ENCODE measurements around the gene ABCA4.
"Not testable (repeated sequence)": the region's sequence is repeated elsewhere in the genome, so short reads cannot be mapped to it uniquely, and the experiment has no call there.

The ABCA4 gene

DNA sequence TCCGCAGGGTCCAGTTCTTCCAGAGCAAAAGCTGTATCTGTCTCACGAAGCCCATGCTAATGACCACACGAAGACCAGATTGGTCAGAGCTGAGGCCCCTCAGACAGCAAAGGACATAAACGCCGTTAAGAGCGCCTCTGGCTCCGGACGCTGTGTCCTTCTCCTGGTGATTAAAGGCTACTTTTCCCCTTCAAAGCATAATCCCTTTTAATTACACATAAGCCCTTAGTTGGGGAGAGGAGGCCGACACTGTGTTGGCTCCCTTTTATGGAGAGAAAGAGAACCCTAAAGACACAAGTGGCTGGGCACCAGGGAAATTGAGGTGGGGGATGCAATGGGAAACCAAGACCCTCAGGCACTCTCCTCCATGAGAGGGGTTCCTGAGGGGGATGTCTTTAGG, at the start of gene ABCA4:
Gene ABCA4, minus strand, starts transcription at position 158 of the 400 bp plus-strand sequence. Its CDS starts 103 bp downstream, at position 55.
- Histone ChIP-seq H3K4me1 (ENCODE audit: control insufficient read depth in 1 of 2, insufficient read depth in 1 of 2, low read depth in 1 of 2, low read length in 1 of 2) (no peaks in the 10 kb centered on the region), H3K36me3 (no peaks in the 10 kb centered on the region), H3K4me3 (ENCODE audit: low read depth in 1 of 2, low read length in 1 of 2) (no peak within 1 kb of the TSS), H3K27me3 (peaks cover 71% of the 10 kb centered on the region), H3K27ac (no peak within 1 kb of the TSS), H3K9me3 (no peaks in the 10 kb centered on the region)
- TF ChIP-seq, protein P1, sequence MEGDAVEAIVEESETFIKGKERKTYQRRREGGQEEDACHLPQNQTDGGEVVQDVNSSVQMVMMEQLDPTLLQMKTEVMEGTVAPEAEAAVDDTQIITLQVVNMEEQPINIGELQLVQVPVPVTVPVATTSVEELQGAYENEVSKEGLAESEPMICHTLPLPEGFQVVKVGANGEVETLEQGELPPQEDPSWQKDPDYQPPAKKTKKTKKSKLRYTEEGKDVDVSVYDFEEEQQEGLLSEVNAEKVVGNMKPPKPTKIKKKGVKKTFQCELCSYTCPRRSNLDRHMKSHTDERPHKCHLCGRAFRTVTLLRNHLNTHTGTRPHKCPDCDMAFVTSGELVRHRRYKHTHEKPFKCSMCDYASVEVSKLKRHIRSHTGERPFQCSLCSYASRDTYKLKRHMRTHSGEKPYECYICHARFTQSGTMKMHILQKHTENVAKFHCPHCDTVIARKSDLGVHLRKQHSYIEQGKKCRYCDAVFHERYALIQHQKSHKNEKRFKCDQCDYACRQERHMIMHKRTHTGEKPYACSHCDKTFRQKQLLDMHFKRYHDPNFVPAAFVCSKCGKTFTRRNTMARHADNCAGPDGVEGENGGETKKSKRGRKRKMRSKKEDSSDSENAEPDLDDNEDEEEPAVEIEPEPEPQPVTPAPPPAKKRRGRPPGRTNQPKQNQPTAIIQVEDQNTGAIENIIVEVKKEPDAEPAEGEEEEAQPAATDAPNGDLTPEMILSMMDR (IDR thresholded peaks at IDR 0.05) = no peak

DNA sequence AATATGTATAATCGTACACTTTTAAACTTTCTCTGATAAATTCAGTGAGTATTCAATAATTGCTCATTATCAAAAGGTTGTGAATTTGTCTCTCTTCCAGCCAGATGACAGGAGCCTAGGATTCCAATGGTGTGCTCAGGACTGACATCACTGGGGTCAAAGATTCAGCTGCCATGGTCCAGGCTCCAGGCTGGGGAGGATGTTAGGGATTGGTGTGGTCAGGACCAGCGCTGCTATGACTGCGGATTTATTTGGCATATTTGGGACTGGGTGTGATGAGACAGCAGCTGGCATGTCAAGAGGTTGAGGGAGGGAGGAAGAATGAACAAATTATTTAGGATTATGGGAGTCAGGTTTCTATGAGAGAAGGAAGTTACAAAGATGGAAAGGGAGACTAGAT, 48.2 kb upstream of the ABCA4 start:
- Histone ChIP-seq H3K36me3 (no peaks in the 10 kb centered on the region), H3K4me3 (ENCODE audit: low read depth in 1 of 2, low read length in 1 of 2) (no peak overlapping the region), H3K27me3 (peaks cover 22% of the 10 kb centered on the region), H3K27ac (no peak overlapping the region), H3K9me3 (no peaks in the 10 kb centered on the region), H3K4me1 (ENCODE audit: control insufficient read depth in 1 of 2, insufficient read depth in 1 of 2, low read depth in 1 of 2, low read length in 1 of 2) (no peaks in the 10 kb centered on the region)
- TF ChIP-seq, protein P1 (IDR thresholded peaks at IDR 0.05) = no peak

DNA sequence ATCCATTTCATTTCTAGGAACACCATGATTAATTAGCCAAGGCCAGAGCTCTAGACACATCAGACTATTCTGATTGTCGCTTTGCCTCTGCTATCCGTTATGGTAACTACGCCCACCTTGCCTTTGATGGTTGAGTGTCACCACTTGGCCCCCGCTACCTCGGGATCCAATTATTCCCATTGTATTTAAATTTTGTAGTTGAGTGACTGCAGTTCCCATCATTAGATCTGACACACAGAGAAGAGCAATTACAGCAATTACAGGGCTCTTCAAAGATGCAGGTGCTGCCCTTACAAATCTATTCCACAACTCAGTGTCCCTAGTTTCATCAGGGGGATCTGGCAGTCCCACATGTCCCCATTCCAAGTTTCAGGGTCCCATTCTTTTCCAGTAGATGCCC, 44.9 kb upstream of the ABCA4 start:
- TF ChIP-seq, protein P1 (IDR thresholded peaks at IDR 0.05) = no peak
- Histone ChIP-seq H3K27ac (no peak overlapping the region), H3K27me3 (peaks cover 14% of the 10 kb centered on the region), H3K9me3 (no peaks in the 10 kb centered on the region), H3K4me3 (ENCODE audit: low read depth in 1 of 2, low read length in 1 of 2) (no peak overlapping the region), H3K4me1 (ENCODE audit: control insufficient read depth in 1 of 2, insufficient read depth in 1 of 2, low read depth in 1 of 2, low read length in 1 of 2) (no peaks in the 10 kb centered on the region), H3K36me3 (no peaks in the 10 kb centered on the region)

DNA sequence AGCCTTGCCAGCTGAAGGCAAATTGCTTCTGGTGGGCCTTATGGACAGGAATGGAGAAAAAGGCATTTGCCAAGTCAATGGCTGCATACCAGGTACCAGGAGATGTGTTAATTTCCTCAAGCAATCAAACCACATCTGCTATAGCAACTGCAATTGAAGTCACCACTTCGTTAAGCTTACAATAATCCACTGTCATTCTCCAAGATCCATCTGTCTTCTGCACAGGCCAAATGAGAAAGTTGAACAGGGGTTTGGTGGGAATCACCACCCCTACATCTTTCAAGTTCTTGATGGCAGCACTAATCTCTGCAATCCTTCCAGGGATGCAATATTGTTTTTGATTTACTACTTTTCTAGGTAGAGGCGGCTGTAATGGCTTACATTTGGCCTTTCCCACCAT, 43.9 kb upstream of the ABCA4 start:
- H3K27me3 ChIP-seq = peaks cover 13% of the 10 kb centered on the region
- H3K4me1 ChIP-seq (ENCODE audit: control insufficient read depth in 1 of 2, insufficient read depth in 1 of 2, low read depth in 1 of 2, low read length in 1 of 2); H3K36me3 ChIP-seq; H3K4me3 ChIP-seq (ENCODE audit: low read depth in 1 of 2, low read length in 1 of 2); H3K9me3 ChIP-seq; H3K27ac ChIP-seq: not testable (repeated sequence)

DNA sequence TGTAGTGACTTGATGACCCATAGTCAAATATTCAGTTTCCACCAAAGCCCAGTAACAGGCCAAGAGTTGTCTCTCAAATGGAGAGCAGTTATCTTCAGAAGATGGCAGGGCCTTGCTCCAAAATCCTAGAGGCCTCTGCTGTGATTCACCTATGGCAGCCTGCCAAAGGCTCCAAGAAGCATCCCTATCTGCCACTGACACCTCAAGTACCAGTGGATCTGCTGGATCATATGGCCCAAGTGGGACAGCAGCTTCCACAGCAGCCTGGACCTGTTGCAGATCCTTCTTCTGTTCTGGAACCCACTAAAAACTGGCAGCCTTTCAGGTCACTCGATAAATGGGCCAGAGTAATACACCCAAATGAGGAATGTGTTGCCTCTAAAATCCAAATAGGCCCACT, 43.2 kb upstream of the ABCA4 start:
- not testable (repeated sequence) for H3K9me3 ChIP-seq; H3K36me3 ChIP-seq; H3K4me3 ChIP-seq (ENCODE audit: low read depth in 1 of 2, low read length in 1 of 2); H3K4me1 ChIP-seq (ENCODE audit: control insufficient read depth in 1 of 2, insufficient read depth in 1 of 2, low read depth in 1 of 2, low read length in 1 of 2); H3K27ac ChIP-seq
- H3K27me3 ChIP-seq = peaks cover 20% of the 10 kb centered on the region

DNA sequence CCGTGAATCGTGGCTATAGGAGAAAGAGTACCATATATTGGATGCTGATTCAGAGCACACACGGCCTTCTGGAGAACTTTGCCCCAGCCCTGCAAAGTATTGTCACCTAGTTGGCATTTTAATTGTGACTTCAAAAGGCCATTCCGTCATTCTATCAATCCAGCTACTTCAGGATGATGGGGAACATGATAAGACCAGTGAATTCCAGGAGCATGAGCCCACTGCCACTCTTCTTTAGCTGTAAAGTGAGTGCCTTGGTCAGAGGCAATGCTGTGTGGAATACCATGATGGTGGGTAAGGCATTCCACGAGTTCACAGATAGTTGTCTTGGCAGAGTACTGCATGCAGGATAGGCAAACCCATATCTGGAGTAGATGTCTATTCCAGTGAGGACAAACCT, 42.3 kb upstream of the ABCA4 start:
- H3K9me3 ChIP-seq; H3K4me3 ChIP-seq (ENCODE audit: low read depth in 1 of 2, low read length in 1 of 2); H3K36me3 ChIP-seq; H3K27ac ChIP-seq; H3K4me1 ChIP-seq (ENCODE audit: control insufficient read depth in 1 of 2, insufficient read depth in 1 of 2, low read depth in 1 of 2, low read length in 1 of 2): not testable (repeated sequence)
- H3K27me3 ChIP-seq = peaks cover 20% of the 10 kb centered on the region

DNA sequence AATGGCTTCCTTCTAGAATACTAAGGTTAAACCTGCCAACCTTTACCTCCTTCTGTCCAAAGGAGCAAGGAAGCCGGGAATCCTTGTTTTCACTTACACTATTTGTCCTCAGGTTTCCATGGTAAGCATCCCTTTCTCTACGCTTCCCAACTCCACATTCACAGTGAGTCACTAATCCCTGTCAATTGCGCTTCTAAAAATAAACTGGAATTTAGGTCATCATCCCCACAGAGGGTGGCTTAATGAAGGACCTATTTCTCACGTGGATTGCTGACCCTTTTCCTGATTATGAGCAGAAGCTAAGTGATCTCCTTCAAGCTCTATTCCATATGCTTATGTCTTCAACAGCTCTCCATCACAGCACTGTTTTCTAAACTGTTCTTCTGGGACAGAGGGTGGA, 39.9 kb upstream of the ABCA4 start:
- TF ChIP-seq, protein P1 (IDR thresholded peaks at IDR 0.05) = no peak
- Histone ChIP-seq H3K9me3 (no peaks in the 10 kb centered on the region), H3K36me3 (no peaks in the 10 kb centered on the region), H3K27me3 (peaks cover 20% of the 10 kb centered on the region), H3K4me1 (ENCODE audit: control insufficient read depth in 1 of 2, insufficient read depth in 1 of 2, low read depth in 1 of 2, low read length in 1 of 2) (no peaks in the 10 kb centered on the region), H3K27ac (no peak overlapping the region), H3K4me3 (ENCODE audit: low read depth in 1 of 2, low read length in 1 of 2) (no peak overlapping the region)

Data from neutrophil (primary cell).